GM23338 (cell line): ENCODE results near the gene TBX6. TPM values are rescaled to one million over a fixed set of nuclear protein-coding genes. Genes with fewer than 3 reads are reported as not detected.

Experiments
- ATAC-seq: fragments of 200-7000 bp; cut with Tn5 transposase; 3 replicates; pipeline ENCODE4 v1.9.1; 2020
- DNase-seq: peaks from one replicate; pipeline ENCODE4 v3.0.0-alpha.2; 2015; ENCODE audit warnings: low spot score
- H2AFZ ChIP-seq: fragments of 200-600 bp; sonication (generic); 2 replicates; pipeline ENCODE4 v1.8.0; 2016; ENCODE audit warnings: antibody characterized with exemption, mild to moderate bottlenecking, moderate library complexity
- H3F3A ChIP-seq: fragments of 200-600 bp; sonication (generic); replicated peaks from 2 replicates; pipeline ENCODE4 v1.8.0; 2017; ENCODE audit warnings: antibody characterized with exemption, mixed run types, low read depth
- H3K27ac ChIP-seq: fragments of 200-600 bp; sonication (generic); 2 replicates; pipeline ENCODE4 v1.6.1; 2016; ENCODE audit warnings: low read depth
- H3K27me3 ChIP-seq: fragments of 200-600 bp; sonication (generic); 2 replicates; pipeline ENCODE4 v1.8.0; 2016; ENCODE audit warnings: mild to moderate bottlenecking, mixed run types, moderate library complexity; ENCODE audit not compliant: insufficient read depth
- H3K36me3 ChIP-seq: fragments of 200-600 bp; sonication (generic); 2 replicates; pipeline ENCODE4 v1.8.0; 2016; ENCODE audit warnings: mild to moderate bottlenecking; ENCODE audit not compliant: insufficient read depth
- H3K4me1 ChIP-seq: fragments of 200-600 bp; sonication (generic); 2 replicates; pipeline ENCODE4 v1.8.0; 2016; ENCODE audit warnings: mild to moderate bottlenecking, moderate library complexity; ENCODE audit not compliant: insufficient read depth
- H3K4me2 ChIP-seq: fragments of 200-600 bp; sonication (generic); 2 replicates; pipeline ENCODE4 v1.7.1; 2017; ENCODE audit warnings: mixed run types
- H3K4me3 ChIP-seq: fragments of 200-600 bp; sonication (generic); 2 replicates; pipeline ENCODE4 v1.6.1; 2016; ENCODE audit warnings: mixed run types
- H3K79me2 ChIP-seq: fragments of 200-600 bp; sonication (generic); replicated peaks from 2 replicates; pipeline ENCODE4 v1.8.0; 2017; ENCODE audit warnings: mild to moderate bottlenecking; ENCODE audit not compliant: insufficient read depth
- H3K9me2 ChIP-seq: fragments of 200-600 bp; sonication (generic); 2 replicates; pipeline ENCODE4 v1.8.0; 2017; ENCODE audit not compliant: insufficient read depth
- H4K20me1 ChIP-seq: fragments of 200-600 bp; sonication (generic); replicated peaks from 2 replicates; pipeline ENCODE4 v1.8.0; 2017; ENCODE audit warnings: mild to moderate bottlenecking; ENCODE audit not compliant: insufficient read depth
- H3K27ac Mint-ChIP-seq: 2 replicates; pipeline ENCODE4 v1.8.0; 2020; ENCODE audit warnings: inconsistent platforms, mild to moderate bottlenecking, moderate library complexity, mixed read lengths
- H3K27me3 Mint-ChIP-seq: 3 replicates; pipeline ENCODE4 v1.8.0; 2022; ENCODE audit warnings: low read depth, mild to moderate bottlenecking, moderate library complexity, mixed read lengths, inconsistent platforms; ENCODE audit not compliant: insufficient read depth, poor library complexity
- H3K36me3 Mint-ChIP-seq: 3 replicates; pipeline ENCODE4 v1.8.0; 2021; ENCODE audit warnings: low read depth, mild to moderate bottlenecking, inconsistent platforms, moderate library complexity, mixed read lengths
- H3K4me1 Mint-ChIP-seq: 3 replicates; pipeline ENCODE4 v1.8.0; 2020; ENCODE audit warnings: mild to moderate bottlenecking, inconsistent platforms, mixed read lengths
- H3K4me3 Mint-ChIP-seq: 3 replicates; pipeline ENCODE4 v1.8.0; 2021; ENCODE audit warnings: moderate library complexity, mild to moderate bottlenecking, inconsistent platforms, mixed read lengths
- H3K9me3 Mint-ChIP-seq: 3 replicates; pipeline ENCODE4 v1.8.0; 2020; ENCODE audit warnings: moderate library complexity, mild to moderate bottlenecking, inconsistent platforms, mixed read lengths
- CREB1 ChIP-seq: fragments of 250-450 bp; sonication (Bioruptor Pico); IDR thresholded peaks from 2 replicates; pipeline ENCODE4 v1.5.0; 2020; ENCODE audit warnings: low read depth, mild to moderate bottlenecking, moderate library complexity
- CTCF ChIP-seq, 2 experiments: fragments of 200-600 bp in 1 of 2; sonication (generic) in 1 of 2; conservative IDR thresholded peaks; 2 replicates each; pipeline versions ENCODE4 v1.5.1 to v1.6.1; 2016 to 2017; ENCODE audit warnings: antibody characterized with exemption in 2 of 2, low read depth in 2 of 2, mild to moderate bottlenecking in 2 of 2, moderate library complexity in 1 of 2
- EZH2 ChIP-seq: fragments of 200-600 bp; sonication (generic); IDR thresholded peaks from one replicate; pipeline ENCODE4 v1.8.0; 2017; ENCODE audit warnings: antibody characterized with exemption, mild to moderate bottlenecking, low read depth; ENCODE audit not compliant: unreplicated experiment
- EZH2phosphoT487 ChIP-seq: fragments of 200-600 bp; sonication (generic); IDR thresholded peaks from one replicate; pipeline ENCODE4 v1.8.1; 2018; ENCODE audit warnings: antibody characterized with exemption; ENCODE audit not compliant: unreplicated experiment
- ZNF331 ChIP-seq: fragments of 250-450 bp; sonication (Bioruptor Pico); IDR thresholded peaks from 2 replicates; pipeline ENCODE4 v1.5.0; 2020; ENCODE audit warnings: low read depth, mild to moderate bottlenecking, moderate library complexity
- polyA plus RNA-seq: library from polyadenylated mRNA; unstranded; fragments of >200 nt; fragmentation: Nextera tagmentation; extraction: Ambion mirVana; gene quantifications from 2 replicates; pipeline ENCODE4 v1.2.1, GENCODE V29; 2016
- total RNA-seq: library from RNA; depleted of rRNA; stranded (reverse); fragments of >200 nt; shearing (Covaris generic); gene quantifications from 2 replicates; pipeline ENCODE4 v1.2.3, GENCODE V29; 2014
- TF ChIP-seq, protein P1 (sequence below): IDR thresholded peaks from one replicate; pipeline ENCODE4 v1.6.1; 2018; ENCODE audit warnings: antibody characterized with exemption; ENCODE audit not compliant: unreplicated experiment
- TF ChIP-seq, protein P2 (sequence below): fragments of 250-450 bp; sonication (Bioruptor Pico); IDR thresholded peaks from 2 replicates; pipeline ENCODE4 v1.5.0; 2020; ENCODE audit warnings: mild to moderate bottlenecking, moderate library complexity

Gene TBX6
- total and polyA plus RNA-seq, 2 experiments from 2014 or later, result 1.1 to 2.4 TPM

DNA sequence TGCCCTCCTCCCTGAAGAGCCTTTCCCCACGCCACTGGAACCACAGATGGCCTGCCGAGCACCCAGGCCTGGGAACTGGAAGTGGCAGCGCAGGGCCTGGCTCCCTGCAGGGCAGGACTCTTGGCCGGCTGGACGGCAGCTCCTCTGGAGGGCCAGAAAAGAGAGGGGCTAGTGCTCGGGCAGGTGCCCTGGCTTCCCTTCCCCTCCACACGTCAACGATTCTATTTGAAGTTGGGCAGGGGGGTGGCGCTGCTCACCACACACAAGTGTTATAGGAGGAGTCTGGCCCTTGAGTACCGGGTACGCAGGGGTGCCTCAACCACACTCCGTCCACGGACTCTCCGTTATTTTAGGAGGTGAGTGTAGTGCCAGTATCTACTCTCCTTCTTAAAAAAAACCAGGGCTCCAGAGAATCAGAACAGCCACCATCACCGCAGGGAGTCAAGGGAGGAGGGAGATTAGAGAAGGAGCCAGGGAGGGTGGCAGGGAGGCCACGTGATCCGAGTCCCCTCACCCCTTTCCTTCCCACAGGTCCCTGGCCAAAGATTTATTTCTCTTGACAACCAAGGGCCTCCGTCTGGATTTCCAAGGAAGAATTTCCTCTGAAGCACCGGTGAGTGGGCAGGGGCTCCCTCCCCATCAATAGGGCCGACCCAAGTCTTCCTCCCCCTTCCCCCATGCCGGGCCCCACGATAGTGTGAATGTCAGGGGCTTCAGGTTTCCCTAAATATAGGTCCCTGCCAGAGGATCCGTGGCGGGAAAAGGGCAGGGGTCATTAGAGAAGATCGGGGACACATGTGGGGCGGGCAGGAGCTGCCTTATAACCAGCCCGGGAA, 27.6 kb downstream of the TBX6 start:
- Histone ChIP-seq H4K20me1 (peaks cover 22% of the 10 kb centered on the region; the same call in 1 of the 2 replicates), H2AFZ (peak overlapping the region; percentile 84), H3K9me2 (no peaks in the 10 kb centered on the region), H3K4me2 (peak overlapping the region; percentile 99), H3K79me2 (peaks cover 33% of the 10 kb centered on the region), H3K36me3 (peaks cover 8% of the 10 kb centered on the region), H3K27ac (peak overlapping the region; percentile 96), H3K4me1 (peaks cover 11% of the 10 kb centered on the region), H3F3A (peaks cover 36% of the 10 kb centered on the region), H3K27me3 (no peaks in the 10 kb centered on the region), H3K4me3 (peak overlapping the region; percentile 97)
- peak overlapping the region; percentile 96 for H3K27ac Mint-ChIP-seq
- H3K36me3 Mint-ChIP-seq, result peaks cover 30% of the 10 kb centered on the region
- ATAC-seq (peak; percentile 19), DNase-seq (peak; percentile 74)
- TF ChIP-seq CTCF (conservative IDR thresholded peaks at IDR 0.05; ENCODE audit: low read depth in 2 of 2), result peak in 1 of 2 experiments; percentile 52; a peak in 2 of 4 replicates
- no peak for TF ChIP-seq CREB1 (CRISPR knock-in tag)
- peak overlapping the region; percentile 96 for H3K4me3 Mint-ChIP-seq
- H3K27me3 Mint-ChIP-seq, result peaks cover 27% of the 10 kb centered on the region
- H3K9me3 Mint-ChIP-seq, result no peaks in the 10 kb centered on the region; the same call in 2 of the 3 replicates
- peaks cover 25% of the 10 kb centered on the region for H3K4me1 Mint-ChIP-seq

- H3K4me2 ChIP-seq, result peak overlapping the region; percentile 99
- no peak for TF ChIP-seq CREB1 (CRISPR knock-in tag)
- TF ChIP-seq, protein P1, sequence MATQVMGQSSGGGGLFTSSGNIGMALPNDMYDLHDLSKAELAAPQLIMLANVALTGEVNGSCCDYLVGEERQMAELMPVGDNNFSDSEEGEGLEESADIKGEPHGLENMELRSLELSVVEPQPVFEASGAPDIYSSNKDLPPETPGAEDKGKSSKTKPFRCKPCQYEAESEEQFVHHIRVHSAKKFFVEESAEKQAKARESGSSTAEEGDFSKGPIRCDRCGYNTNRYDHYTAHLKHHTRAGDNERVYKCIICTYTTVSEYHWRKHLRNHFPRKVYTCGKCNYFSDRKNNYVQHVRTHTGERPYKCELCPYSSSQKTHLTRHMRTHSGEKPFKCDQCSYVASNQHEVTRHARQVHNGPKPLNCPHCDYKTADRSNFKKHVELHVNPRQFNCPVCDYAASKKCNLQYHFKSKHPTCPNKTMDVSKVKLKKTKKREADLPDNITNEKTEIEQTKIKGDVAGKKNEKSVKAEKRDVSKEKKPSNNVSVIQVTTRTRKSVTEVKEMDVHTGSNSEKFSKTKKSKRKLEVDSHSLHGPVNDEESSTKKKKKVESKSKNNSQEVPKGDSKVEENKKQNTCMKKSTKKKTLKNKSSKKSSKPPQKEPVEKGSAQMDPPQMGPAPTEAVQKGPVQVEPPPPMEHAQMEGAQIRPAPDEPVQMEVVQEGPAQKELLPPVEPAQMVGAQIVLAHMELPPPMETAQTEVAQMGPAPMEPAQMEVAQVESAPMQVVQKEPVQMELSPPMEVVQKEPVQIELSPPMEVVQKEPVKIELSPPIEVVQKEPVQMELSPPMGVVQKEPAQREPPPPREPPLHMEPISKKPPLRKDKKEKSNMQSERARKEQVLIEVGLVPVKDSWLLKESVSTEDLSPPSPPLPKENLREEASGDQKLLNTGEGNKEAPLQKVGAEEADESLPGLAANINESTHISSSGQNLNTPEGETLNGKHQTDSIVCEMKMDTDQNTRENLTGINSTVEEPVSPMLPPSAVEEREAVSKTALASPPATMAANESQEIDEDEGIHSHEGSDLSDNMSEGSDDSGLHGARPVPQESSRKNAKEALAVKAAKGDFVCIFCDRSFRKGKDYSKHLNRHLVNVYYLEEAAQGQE, result no peak
- TF ChIP-seq, protein P2, sequence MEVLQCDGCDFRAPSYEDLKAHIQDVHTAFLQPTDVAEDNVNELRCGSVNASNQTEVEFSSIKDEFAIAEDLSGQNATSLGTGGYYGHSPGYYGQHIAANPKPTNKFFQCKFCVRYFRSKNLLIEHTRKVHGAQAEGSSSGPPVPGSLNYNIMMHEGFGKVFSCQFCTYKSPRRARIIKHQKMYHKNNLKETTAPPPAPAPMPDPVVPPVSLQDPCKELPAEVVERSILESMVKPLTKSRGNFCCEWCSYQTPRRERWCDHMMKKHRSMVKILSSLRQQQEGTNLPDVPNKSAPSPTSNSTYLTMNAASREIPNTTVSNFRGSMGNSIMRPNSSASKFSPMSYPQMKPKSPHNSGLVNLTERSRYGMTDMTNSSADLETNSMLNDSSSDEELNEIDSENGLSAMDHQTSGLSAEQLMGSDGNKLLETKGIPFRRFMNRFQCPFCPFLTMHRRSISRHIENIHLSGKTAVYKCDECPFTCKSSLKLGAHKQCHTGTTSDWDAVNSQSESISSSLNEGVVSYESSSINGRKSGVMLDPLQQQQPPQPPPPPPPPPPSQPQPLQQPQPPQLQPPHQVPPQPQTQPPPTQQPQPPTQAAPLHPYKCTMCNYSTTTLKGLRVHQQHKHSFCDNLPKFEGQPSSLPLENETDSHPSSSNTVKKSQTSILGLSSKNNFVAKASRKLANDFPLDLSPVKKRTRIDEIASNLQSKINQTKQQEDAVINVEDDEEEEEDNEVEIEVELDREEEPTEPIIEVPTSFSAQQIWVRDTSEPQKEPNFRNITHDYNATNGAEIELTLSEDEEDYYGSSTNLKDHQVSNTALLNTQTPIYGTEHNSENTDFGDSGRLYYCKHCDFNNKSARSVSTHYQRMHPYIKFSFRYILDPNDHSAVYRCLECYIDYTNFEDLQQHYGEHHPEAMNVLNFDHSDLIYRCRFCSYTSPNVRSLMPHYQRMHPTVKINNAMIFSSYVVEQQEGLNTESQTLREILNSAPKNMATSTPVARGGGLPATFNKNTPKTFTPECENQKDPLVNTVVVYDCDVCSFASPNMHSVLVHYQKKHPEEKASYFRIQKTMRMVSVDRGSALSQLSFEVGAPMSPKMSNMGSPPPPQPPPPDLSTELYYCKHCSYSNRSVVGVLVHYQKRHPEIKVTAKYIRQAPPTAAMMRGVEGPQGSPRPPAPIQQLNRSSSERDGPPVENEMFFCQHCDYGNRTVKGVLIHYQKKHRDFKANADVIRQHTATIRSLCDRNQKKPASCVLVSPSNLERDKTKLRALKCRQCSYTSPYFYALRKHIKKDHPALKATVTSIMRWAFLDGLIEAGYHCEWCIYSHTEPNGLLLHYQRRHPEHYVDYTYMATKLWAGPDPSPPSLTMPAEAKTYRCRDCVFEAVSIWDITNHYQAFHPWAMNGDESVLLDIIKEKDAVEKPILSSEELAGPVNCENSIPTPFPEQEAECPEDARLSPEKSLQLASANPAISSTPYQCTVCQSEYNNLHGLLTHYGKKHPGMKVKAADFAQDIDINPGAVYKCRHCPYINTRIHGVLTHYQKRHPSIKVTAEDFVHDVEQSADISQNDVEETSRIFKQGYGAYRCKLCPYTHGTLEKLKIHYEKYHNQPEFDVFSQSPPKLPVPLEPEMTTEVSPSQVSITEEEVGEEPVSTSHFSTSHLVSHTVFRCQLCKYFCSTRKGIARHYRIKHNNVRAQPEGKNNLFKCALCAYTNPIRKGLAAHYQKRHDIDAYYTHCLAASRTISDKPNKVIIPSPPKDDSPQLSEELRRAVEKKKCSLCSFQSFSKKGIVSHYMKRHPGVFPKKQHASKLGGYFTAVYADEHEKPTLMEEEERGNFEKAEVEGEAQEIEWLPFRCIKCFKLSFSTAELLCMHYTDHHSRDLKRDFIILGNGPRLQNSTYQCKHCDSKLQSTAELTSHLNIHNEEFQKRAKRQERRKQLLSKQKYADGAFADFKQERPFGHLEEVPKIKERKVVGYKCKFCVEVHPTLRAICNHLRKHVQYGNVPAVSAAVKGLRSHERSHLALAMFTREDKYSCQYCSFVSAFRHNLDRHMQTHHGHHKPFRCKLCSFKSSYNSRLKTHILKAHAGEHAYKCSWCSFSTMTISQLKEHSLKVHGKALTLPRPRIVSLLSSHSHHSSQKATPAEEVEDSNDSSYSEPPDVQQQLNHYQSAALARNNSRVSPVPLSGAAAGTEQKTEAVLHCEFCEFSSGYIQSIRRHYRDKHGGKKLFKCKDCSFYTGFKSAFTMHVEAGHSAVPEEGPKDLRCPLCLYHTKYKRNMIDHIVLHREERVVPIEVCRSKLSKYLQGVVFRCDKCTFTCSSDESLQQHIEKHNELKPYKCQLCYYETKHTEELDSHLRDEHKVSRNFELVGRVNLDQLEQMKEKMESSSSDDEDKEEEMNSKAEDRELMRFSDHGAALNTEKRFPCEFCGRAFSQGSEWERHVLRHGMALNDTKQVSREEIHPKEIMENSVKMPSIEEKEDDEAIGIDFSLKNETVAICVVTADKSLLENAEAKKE (CRISPR knock-in tag), result no peak
- no peak for TF ChIP-seq ZNF331
- no peak for TF ChIP-seq EZH2phosphoT487
- TF ChIP-seq EZH2, result no peak
Observed at GRCh38 chr16:30063278-30063892, 28.3 kb downstream of the TBX6 start.

More at GRCh38 chr16:30063278-30063892, 28.3 kb downstream of the TBX6 start:
- H3K9me3 Mint-ChIP-seq, result no peaks in the 10 kb centered on the region; the same call in 2 of the 3 replicates
- Histone ChIP-seq H3K4me1 (peaks cover 11% of the 10 kb centered on the region), H2AFZ (peak overlapping the region; percentile 84), H3F3A (peaks cover 30% of the 10 kb centered on the region), H3K27me3 (no peaks in the 10 kb centered on the region), H4K20me1 (peaks cover 19% of the 10 kb centered on the region; the same call in 1 of the 2 replicates), H3K4me3 (peak overlapping the region; percentile 97), H3K27ac (0 out of 2 replicates have a peak overlapping the region, but pooled peaks have one; percentile 96), H3K9me2 (no peaks in the 10 kb centered on the region), H3K36me3 (peaks cover 8% of the 10 kb centered on the region), H3K79me2 (peaks cover 27% of the 10 kb centered on the region)
- DNase-seq (no peak), ATAC-seq (no peak)
- H3K27me3 Mint-ChIP-seq, result peaks cover 24% of the 10 kb centered on the region
- peak overlapping the region; percentile 96 for H3K4me3 Mint-ChIP-seq
- peaks cover 23% of the 10 kb centered on the region for H3K4me1 Mint-ChIP-seq
- peaks cover 23% of the 10 kb centered on the region for H3K36me3 Mint-ChIP-seq
- no peak overlapping the region for H3K27ac Mint-ChIP-seq
